Gastroesophageal sphincter (tissue), 4 donors: ENCODE data around the gene LPAR5. TPM values are rescaled to one million over a fixed set of nuclear protein-coding genes. Genes with fewer than 3 reads are reported as not detected.

Experiments
- ATAC-seq: fragments of 150-250 bp; one replicate; pipeline ENCODE4 v1.9.1; 2016; ENCODE audit warnings: mild to moderate bottlenecking, moderate library complexity
- H3K27ac ChIP-seq, 4 donors: fragments of 200-600 bp; sonication (generic) in 3 of 4; 1 replicate in 3 of 4; 2 replicates in 1 of 4; pipeline ENCODE4 v1.5.1; 2016 to 2019
- H3K27me3 ChIP-seq: fragments of 200-600 bp; sonication (generic); one replicate; pipeline ENCODE4 v1.5.1; 2019
- H3K36me3 ChIP-seq, 2 donors: fragments of 200-600 bp; sonication (generic); one replicate each; pipeline ENCODE4 v1.5.1; 2019; ENCODE audit warnings: control low read depth in 1 of 2
- H3K4me1 ChIP-seq, 3 donors: fragments of 200-600 bp; sonication (generic); 1 replicate in 2 of 3; 2 replicates in 1 of 3; pipeline ENCODE4 v1.5.1; 2016 to 2019; ENCODE audit warnings: control low read depth in 2 of 3
- H3K4me3 ChIP-seq, 2 donors: fragments of 200-600 bp; sonication (generic); one replicate each; pipeline ENCODE4 v1.5.1; 2019; ENCODE audit warnings: mild to moderate bottlenecking in 1 of 2, moderate library complexity in 1 of 2
- H3K9me3 ChIP-seq, 3 donors: fragments of 200-600 bp; sonication (generic); one replicate each; pipeline ENCODE4 v1.5.1; 2017 to 2019; ENCODE audit warnings: control low read depth in 2 of 3
- CTCF ChIP-seq, 4 experiments: fragments of 200-600 bp in 2 of 4; fragments of 450-650 bp in 2 of 4; sonication (generic) in 1 of 4; IDR thresholded peaks; one replicate each; pipeline ENCODE4 v1.5.1; 2017 to 2019; ENCODE audit warnings: antibody characterized with exemption in 4 of 4, mild to moderate bottlenecking in 2 of 4, moderate library complexity in 2 of 4
- EP300 ChIP-seq: sonication (generic); formaldehyde crosslinking; IDR thresholded peaks from one replicate; pipeline ENCODE4 v1.6.1; 2017; ENCODE audit warnings: antibody characterized with exemption, mild to moderate bottlenecking
- POLR2A ChIP-seq, 2 donors: fragments of 450-650 bp; IDR thresholded peaks; one replicate each; pipeline ENCODE4 v1.6.1; 2017; ENCODE audit warnings: antibody characterized with exemption in 2 of 2, mild to moderate bottlenecking in 2 of 2, moderate library complexity in 1 of 2
- POLR2AphosphoS5 ChIP-seq: sonication (generic); formaldehyde crosslinking; IDR thresholded peaks from one replicate; pipeline ENCODE4 v1.6.1; 2017; ENCODE audit warnings: antibody characterized with exemption
- WGBS, 2 donors: methylation state at CpG; one replicate each; pipeline ENCODE4 v1.1.5; 2018; ENCODE audit warnings: low coverage in 1 of 2; 5-methylcytosine and 5-hydroxymethylcytosine counted together
- small RNA-seq, 4 donors: library from RNA; depleted of rRNA; stranded (forward); fragments of <200 nt; gene quantifications; one replicate each; pipeline ENCODE3, GENCODE V24; 2016
- total RNA-seq, 4 donors: library from RNA; depleted of rRNA; stranded (reverse); fragments of >200 nt; gene quantifications; one replicate each; pipeline ENCODE4 v1.1.0, GENCODE V29; 2016

LPAR5 gene
- total RNA-seq, 4 donors from 2014 or later: 0.47 to 2.0 (median 1.2) TPM

DNA sequence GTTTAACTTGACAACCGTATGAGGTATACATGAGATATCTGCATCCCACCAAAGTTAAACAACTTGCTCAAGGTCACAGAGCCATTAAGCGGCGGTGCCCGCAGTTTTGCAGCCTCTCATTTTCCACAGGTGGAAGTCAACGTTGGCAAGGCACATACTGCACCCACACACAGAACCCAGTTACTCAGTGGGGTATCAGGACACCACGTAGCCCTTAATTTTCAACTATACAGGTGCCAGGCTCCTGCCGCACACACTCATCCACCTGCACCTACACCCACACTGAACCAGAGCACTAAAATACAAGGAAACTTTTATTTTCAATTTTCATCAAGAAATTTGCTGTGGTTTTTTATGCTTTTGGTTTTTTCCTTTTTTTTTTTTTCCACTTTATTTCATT is 66.0 kb downstream of the LPAR5 start:
- Histone ChIP-seq H3K36me3 (peaks cover 0 to 76% of the 10 kb centered on the region in 2 donors), H3K27ac (peak overlapping the region in 2 of 4 donors; percentile 91 to 95), H3K27me3 (no peaks in the 10 kb centered on the region), H3K4me3 (no peak overlapping the region), H3K9me3 (no peaks in the 10 kb centered on the region), H3K4me1 (peaks cover 0 to 29% (median 0%) of the 10 kb centered on the region in 3 donors)
- ATAC-seq: no peak
- WGBS, 2 donors: 67 to 77% methylated on average over 3 to 6 of the region's 7 CpGs
- TF ChIP-seq CTCF (IDR thresholded peaks at IDR 0.05) (no peak), EP300 (no peak), POLR2A (IDR thresholded peaks at IDR 0.05) (no peak), POLR2AphosphoS5 (no peak)

DNA sequence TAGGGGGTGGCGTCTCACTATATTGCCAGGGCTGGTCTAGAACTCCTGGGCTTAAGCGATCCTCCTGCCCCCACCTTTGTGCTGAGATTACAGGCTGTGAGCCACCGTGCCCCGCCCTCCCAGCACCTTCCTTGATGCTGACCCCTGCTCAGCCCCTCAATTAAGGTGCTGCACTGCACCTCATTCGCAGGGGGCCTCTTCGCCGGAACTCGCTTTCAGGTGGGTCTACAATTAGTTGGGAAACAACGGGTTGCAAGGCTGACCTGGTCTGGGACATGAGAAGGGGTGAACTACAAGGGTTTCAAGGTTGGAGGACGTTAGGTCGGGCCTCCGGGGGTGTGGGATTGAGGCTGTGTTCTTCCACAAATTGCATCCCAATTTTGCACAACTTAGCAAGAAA is 66.4 kb downstream of the LPAR5 start:
- peak overlapping the region in 3 of 4 donors; percentile 91 to 95 (median 95) for H3K27ac ChIP-seq
- ATAC-seq: no peak
- no peaks in the 10 kb centered on the region for H3K9me3 ChIP-seq
- H3K4me1 ChIP-seq: peaks cover 0 to 29% (median 0%) of the 10 kb centered on the region in 3 donors
- H3K27me3 ChIP-seq: no peaks in the 10 kb centered on the region
- WGBS, 2 donors: 72 to 81% methylated on average over 3 to 7 of the region's 12 CpGs
- no peak overlapping the region for H3K4me3 ChIP-seq
- peaks cover 0 to 76% of the 10 kb centered on the region in 2 donors for H3K36me3 ChIP-seq
- TF ChIP-seq POLR2A (IDR thresholded peaks at IDR 0.05) (no peak), EP300 (no peak), POLR2AphosphoS5 (no peak), CTCF (IDR thresholded peaks at IDR 0.05) (no peak)

Small RNA genes within 50 kb of the gene (small RNA-seq; reads per million reads assigned to genes)
- 141 to 354 (median 285) reads per million in 4 donors for gene SCARNA11

Other genes starting within 250 kb of the LPAR5 start
- under 1 TPM in 2 of 4 donors, not detected in 2; 0.45 to 0.89 TPM for gene CD27, start 191.0 kb downstream of the LPAR5 start, total RNA-seq
- 10 to 100 TPM; 11.6 to 31.3 (median 16.4) TPM for gene TAPBPL, start 183.9 kb downstream of the LPAR5 start, total RNA-seq
- 10 to 100 TPM; 10.5 to 45.5 (median 17.9) TPM for gene VAMP1, start 165.3 kb downstream of the LPAR5 start, total RNA-seq
- gene MRPL51, start 142.7 kb downstream of the LPAR5 start, total RNA-seq: 10 to 100 TPM; 51.0 to 99.3 (median 66.0) TPM
- 10 to 100 TPM; 21.2 to 28.0 (median 24.8) TPM for gene NCAPD2, start 141.9 kb downstream of the LPAR5 start, total RNA-seq
- gene GAPDH, start 101.4 kb downstream of the LPAR5 start, total RNA-seq: 1,000 to 10,000 TPM; 1,868 to 3,239 (median 2,463) TPM
- 10 to 100 TPM; 16.9 to 27.4 (median 22.1) TPM for gene IFFO1, start 79.9 kb downstream of the LPAR5 start, total RNA-seq
- 10 to 100 TPM; 22.5 to 49.8 (median 26.8) TPM for gene NOP2, start 67.7 kb downstream of the LPAR5 start, total RNA-seq
- 100 to 1,000 TPM; 133 to 266 (median 219) TPM for gene CHD4, start 28.6 kb downstream of the LPAR5 start, total RNA-seq
- 1 to 10 TPM in 2 of 4 donors, under 1 TPM in 1, not detected in 1; 0.81 to 3.2 (median 2.4) TPM for gene ACRBP, start 11.5 kb upstream of the LPAR5 start, total RNA-seq
- 10 to 100 TPM; 43.2 to 63.8 (median 54.3) TPM for gene ING4, start 27.2 kb upstream of the LPAR5 start, total RNA-seq
- gene ZNF384, start 53.4 kb upstream of the LPAR5 start, total RNA-seq: 10 to 100 TPM; 26.1 to 57.5 (median 43.6) TPM
- gene PIANP, start 64.9 kb upstream of the LPAR5 start, total RNA-seq: 1 to 10 TPM in 1 of 4 donors, under 1 TPM in 3; 0.46 to 1.2 (median 0.73) TPM
- 10 to 100 TPM; 54.4 to 69.5 (median 55.4) TPM for gene COPS7A, start 88.1 kb upstream of the LPAR5 start, total RNA-seq
- gene MLF2, start 117.2 kb upstream of the LPAR5 start, total RNA-seq: 100 to 1,000 TPM; 140 to 290 (median 216) TPM
- 100 to 1,000 TPM; 259 to 516 (median 325) TPM for gene PTMS, start 130.4 kb upstream of the LPAR5 start, total RNA-seq
- gene LAG3, start 136.6 kb upstream of the LPAR5 start, total RNA-seq: 1 to 10 TPM in 3 of 4 donors, under 1 TPM in 1; 0.30 to 3.0 (median 1.9) TPM
- gene CD4, start 153.6 kb upstream of the LPAR5 start, total RNA-seq: 10 to 100 TPM in 2 of 4 donors, 1 to 10 TPM in 2; 2.6 to 15.2 (median 9.1) TPM
- gene GPR162, start 185.9 kb upstream of the LPAR5 start, total RNA-seq: 1 to 10 TPM; 3.7 to 9.7 (median 3.9) TPM
- 10 to 100 TPM; 17.3 to 28.3 (median 23.0) TPM for gene P3H3, start 192.4 kb upstream of the LPAR5 start, total RNA-seq
- 1 to 10 TPM in 3 of 4 donors, under 1 TPM in 1; 0.45 to 1.8 (median 1.3) TPM for gene GNB3, start 205.0 kb upstream of the LPAR5 start, total RNA-seq
- gene CDCA3, start 215.3 kb upstream of the LPAR5 start, total RNA-seq: 1 to 10 TPM; 1.1 to 5.9 (median 1.4) TPM
- gene USP5, start 216.2 kb upstream of the LPAR5 start, total RNA-seq: 10 to 100 TPM; 43.4 to 70.9 (median 65.0) TPM
- 100 to 1,000 TPM; 324 to 473 (median 392) TPM for gene TPI1, start 231.6 kb upstream of the LPAR5 start, total RNA-seq
- gene SPSB2, start 237.3 kb upstream of the LPAR5 start, total RNA-seq: 10 to 100 TPM in 1 of 4 donors, 1 to 10 TPM in 3; 7.4 to 10.7 (median 8.1) TPM